HEK293 (cell line): ENCODE results near the gene CALHM1.

Experiments used
- CTCF ChIA-PET: fragments of 350-600 bp; formaldehyde crosslinking; extraction: SDS; loops from one replicate; lab custom pipeline; 2021; ENCODE audit warnings: antibody characterized with exemption; lab: Yijun Ruan, JAX
- POLR2A ChIA-PET: fragments of 300-600 bp; formaldehyde crosslinking; extraction: SDS; loops from one replicate; lab custom pipeline; 2020; ENCODE audit warnings: antibody characterized with exemption, inconsistent platforms; lab: Yijun Ruan, JAX
- H3K27ac ChIP-seq: fragments of 200-500 bp; sonication (Bioruptor generic); 2 replicates; pipeline ENCODE4 v1.5.1; 2014; ENCODE audit warnings: low read depth, low read length, control low read depth, inconsistent platforms; ENCODE audit errors: extremely low read depth
- H3K36me3 ChIP-seq, 2 experiments: fragments of 200-500 bp in 1 of 2; sonication (Bioruptor generic) in 1 of 2; 1 replicate in 1 of 2; 2 replicates in 1 of 2; pipeline ENCODE4 v1.5.1; 2014 to 2017; ENCODE audit warnings: inconsistent platforms in 2 of 2, low read length in 2 of 2; ENCODE audit not compliant: control insufficient read depth in 2 of 2, insufficient read depth in 1 of 2
- H3K4me1 ChIP-seq: fragments of 200-500 bp; sonication (Bioruptor generic); 2 replicates; pipeline ENCODE4 v1.5.1; 2014; ENCODE audit warnings: mild to moderate bottlenecking, low read length, inconsistent platforms; ENCODE audit not compliant: control insufficient read depth, insufficient read depth
- H3K4me3 ChIP-seq: 2 replicates; pipeline ENCODE4 v1.5.1; 2011; ENCODE audit warnings: low read depth, mild to moderate bottlenecking, control low read depth, low read length, moderate library complexity
- H3K9me3 ChIP-seq: fragments of 200-500 bp; sonication (Bioruptor generic); 2 replicates; pipeline ENCODE4 v1.5.1; 2014; ENCODE audit warnings: low read depth, low read length, inconsistent platforms; ENCODE audit not compliant: control insufficient read depth, insufficient read depth
- GFI1B ChIP-seq: fragments of 450-650 bp; formaldehyde crosslinking; IDR thresholded peaks from 2 replicates; pipeline ENCODE4 v1.5.1; 2016; ENCODE audit warnings: missing biosample characterization, missing genetic modification characterization
- KLF1 ChIP-seq: fragments of 450-650 bp; formaldehyde crosslinking; IDR thresholded peaks from 2 replicates; pipeline ENCODE4 v1.5.1; 2016; ENCODE audit warnings: missing biosample characterization, missing genetic modification characterization
- SALL2 ChIP-seq: fragments of 450-650 bp; formaldehyde crosslinking; IDR thresholded peaks from 2 replicates; pipeline ENCODE4 v1.5.0; 2017; ENCODE audit warnings: missing biosample characterization, mild to moderate bottlenecking, missing genetic modification characterization, borderline replicate concordance
- SP7 ChIP-seq: fragments of 450-650 bp; formaldehyde crosslinking; IDR thresholded peaks from 2 replicates; pipeline ENCODE4 v1.5.1; 2016; ENCODE audit warnings: missing biosample characterization, missing genetic modification characterization
- ZBTB49 ChIP-seq: fragments of 450-650 bp; formaldehyde crosslinking; IDR thresholded peaks from 2 replicates; pipeline ENCODE4 v1.5.1; 2016; ENCODE audit warnings: missing biosample characterization, missing genetic modification characterization, low read depth
- ZFP3 ChIP-seq: fragments of 450-650 bp; formaldehyde crosslinking; IDR thresholded peaks from 2 replicates; pipeline ENCODE4 v1.5.1; 2016; ENCODE audit warnings: low read depth, missing biosample characterization, missing genetic modification characterization
- ZFP41 ChIP-seq: fragments of 450-650 bp; formaldehyde crosslinking; IDR thresholded peaks from 2 replicates; pipeline ENCODE4 v1.5.1; 2016; ENCODE audit warnings: missing biosample characterization, missing genetic modification characterization, borderline replicate concordance
- ZNF155 ChIP-seq: fragments of 450-650 bp; formaldehyde crosslinking; IDR thresholded peaks from 2 replicates; pipeline ENCODE4 v1.5.1; 2016; ENCODE audit warnings: missing biosample characterization, missing genetic modification characterization
- ZNF335 ChIP-seq: fragments of 450-650 bp; formaldehyde crosslinking; conservative IDR thresholded peaks from 2 replicates; pipeline ENCODE4 v1.5.1; 2016; ENCODE audit warnings: missing biosample characterization, missing genetic modification characterization
- ZNF518A ChIP-seq: fragments of 450-650 bp; formaldehyde crosslinking; conservative IDR thresholded peaks from 2 replicates; pipeline ENCODE4 v1.5.1; 2016; ENCODE audit warnings: low read depth, missing biosample characterization, missing genetic modification characterization
- ZNF549 ChIP-seq: fragments of 450-650 bp; IDR thresholded peaks from 2 replicates; pipeline ENCODE4 v1.5.1; 2018; ENCODE audit warnings: missing biosample characterization, missing genetic modification characterization, mild to moderate bottlenecking, inconsistent platforms, moderate library complexity
- ZNF585B ChIP-seq: fragments of 450-650 bp; formaldehyde crosslinking; IDR thresholded peaks from 2 replicates; pipeline ENCODE4 v1.5.1; 2016; ENCODE audit warnings: missing biosample characterization, missing genetic modification characterization
- ZNF600 ChIP-seq: fragments of 450-650 bp; formaldehyde crosslinking; IDR thresholded peaks from 2 replicates; pipeline ENCODE4 v1.5.1; 2016; ENCODE audit warnings: missing biosample characterization, missing genetic modification characterization
- ZNF645 ChIP-seq: fragments of 450-650 bp; formaldehyde crosslinking; IDR thresholded peaks from 2 replicates; pipeline ENCODE4; 2016; ENCODE audit warnings: missing biosample characterization, missing genetic modification characterization
- ZNF704 ChIP-seq: fragments of 450-650 bp; formaldehyde crosslinking; IDR thresholded peaks from 2 replicates; pipeline ENCODE4 v1.5.1; 2016; ENCODE audit warnings: missing biosample characterization, missing genetic modification characterization
- ZNF747 ChIP-seq: fragments of 450-650 bp; formaldehyde crosslinking; IDR thresholded peaks from 2 replicates; pipeline ENCODE4 v1.5.1; 2016; ENCODE audit warnings: missing biosample characterization, missing genetic modification characterization
- ZSCAN18 ChIP-seq: fragments of 450-650 bp; formaldehyde crosslinking; IDR thresholded peaks from 2 replicates; pipeline ENCODE4 v1.5.1; 2016; ENCODE audit warnings: missing biosample characterization, missing genetic modification characterization

The CALHM1 gene

GRCh38 chr10:103449208-103450144, 9.2 kb downstream of the CALHM1 start (continued):
- TF ChIP-seq KLF1 (tag by site-specific recombination) (no peak), ZNF549 (tag by site-specific recombination) (no peak), GFI1B (tag by site-specific recombination) (no peak), ZBTB49 (tag by site-specific recombination) (no peak), ZNF155 (tag by site-specific recombination) (no peak), ZFP41 (tag by site-specific recombination) (no peak)

GRCh38 chr10:103448746-103449145, 10.0 kb downstream of the CALHM1 start:
- CTCF ChIA-PET, result interaction anchor here (0.6 to 1.1 kb wide), 3 partner anchors 10 to 144 kb away, joined by 3 to 4 read pairs (median 3); partner anchors contain the start of gene CALHM1
- no peak overlapping the region for H3K4me3 ChIP-seq

GRCh38 chr10:103447187-103447586, 11.5 kb downstream of the CALHM1 start:
- Histone ChIP-seq H3K9me3 (no peaks in the 10 kb centered on the region), H3K36me3 (peaks cover 9 to 80% of the 10 kb centered on the region in 2 experiments; a peak in 2 of 3 replicates), H3K4me3 (no peak overlapping the region), H3K27ac (no peak overlapping the region), H3K4me1 (peaks cover 5% of the 10 kb centered on the region; the same call in 1 of the 2 replicates)
- ChIA-PET CTCF (interaction anchor here (0.6 kb wide), 1 partner anchor 82 kb away, joined by 3 read pairs; no protein-coding TSS in a partner anchor), POLR2A (no interaction called here)
- no peak for TF ChIP-seq ZNF518A (tag by site-specific recombination)
- TF ChIP-seq ZNF335 (tag by site-specific recombination), result no peak
- TF ChIP-seq ZNF645 (tag by site-specific recombination), result no peak
- no peak for TF ChIP-seq ZNF747 (tag by site-specific recombination)
- TF ChIP-seq SALL2, result no peak
- no peak for TF ChIP-seq ZNF704 (tag by site-specific recombination)

More at GRCh38 chr10:103448746-103449145, 10.0 kb downstream of the CALHM1 start:
- Histone ChIP-seq H3K9me3 (no peaks in the 10 kb centered on the region), H3K27ac (no peak overlapping the region), H3K4me1 (peaks cover 9% of the 10 kb centered on the region), H3K36me3 (peaks cover 9 to 64% of the 10 kb centered on the region in 2 experiments; a peak in 2 of 3 replicates)
- POLR2A ChIA-PET, result no interaction called here
- no peak for TF ChIP-seq ZNF704 (tag by site-specific recombination)
- no peak for TF ChIP-seq ZNF600 (tag by site-specific recombination)
- TF ChIP-seq SP7 (tag by site-specific recombination), result no peak
- TF ChIP-seq ZNF585B (tag by site-specific recombination), result no peak
- no peak for TF ChIP-seq ZFP3 (tag by site-specific recombination)
- TF ChIP-seq ZSCAN18 (tag by site-specific recombination), result no peak
